Liver (tissue), 3 donors: Measurements from ENCODE around the gene MBNL3.

Source experiments
- HNF4A ChIP-seq, 2 donors: conservative IDR thresholded peaks; 2 replicates each; pipeline ENCODE4 v1.6.1; 2016; ENCODE audit warnings: antibody characterized with exemption in 2 of 2, mild to moderate bottlenecking in 2 of 2
- TAF1 ChIP-seq: conservative IDR thresholded peaks from 2 replicates; pipeline ENCODE4 v1.6.1; 2016; ENCODE audit warnings: antibody characterized with exemption, mild to moderate bottlenecking
- TF ChIP-seq, protein P1 (sequence below): fragments of 150-350 bp; IDR thresholded peaks from 2 replicates; pipeline ENCODE4 v1.5.1; 2017; ENCODE audit warnings: improper control_type of control experiment, low read depth, low read length; ENCODE audit not compliant: missing input control
- TF ChIP-seq, protein P2 (sequence below): IDR thresholded peaks from 2 replicates; pipeline ENCODE4 v1.6.1; 2016; ENCODE audit warnings: antibody characterized with exemption
- TF ChIP-seq, protein P3 (sequence below): IDR thresholded peaks from 2 replicates; pipeline ENCODE4 v1.6.1; 2016; ENCODE audit warnings: antibody characterized with exemption
- donor health status: healthy.
- donor health status: healthy.

DNA sequence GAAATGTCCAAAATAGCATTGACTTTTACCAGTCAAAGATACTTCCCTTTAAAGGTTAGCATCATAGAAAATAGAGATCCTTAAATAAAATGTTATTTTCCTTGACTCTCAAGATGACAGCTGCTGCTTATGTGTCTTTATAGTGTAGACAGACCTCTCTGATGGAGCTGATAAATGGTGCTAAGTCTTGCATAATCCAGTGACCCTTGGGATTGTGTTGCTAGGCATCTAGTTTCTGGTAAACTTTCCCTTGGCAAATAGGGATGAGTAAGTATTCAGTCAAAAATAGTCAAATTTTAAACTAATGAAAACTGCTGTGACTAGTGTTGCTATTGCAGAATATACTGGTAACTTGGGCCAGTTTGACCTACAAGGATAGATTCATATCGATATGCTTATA is 53.6 kb downstream of the MBNL3 start:
- TF ChIP-seq, protein P1, sequence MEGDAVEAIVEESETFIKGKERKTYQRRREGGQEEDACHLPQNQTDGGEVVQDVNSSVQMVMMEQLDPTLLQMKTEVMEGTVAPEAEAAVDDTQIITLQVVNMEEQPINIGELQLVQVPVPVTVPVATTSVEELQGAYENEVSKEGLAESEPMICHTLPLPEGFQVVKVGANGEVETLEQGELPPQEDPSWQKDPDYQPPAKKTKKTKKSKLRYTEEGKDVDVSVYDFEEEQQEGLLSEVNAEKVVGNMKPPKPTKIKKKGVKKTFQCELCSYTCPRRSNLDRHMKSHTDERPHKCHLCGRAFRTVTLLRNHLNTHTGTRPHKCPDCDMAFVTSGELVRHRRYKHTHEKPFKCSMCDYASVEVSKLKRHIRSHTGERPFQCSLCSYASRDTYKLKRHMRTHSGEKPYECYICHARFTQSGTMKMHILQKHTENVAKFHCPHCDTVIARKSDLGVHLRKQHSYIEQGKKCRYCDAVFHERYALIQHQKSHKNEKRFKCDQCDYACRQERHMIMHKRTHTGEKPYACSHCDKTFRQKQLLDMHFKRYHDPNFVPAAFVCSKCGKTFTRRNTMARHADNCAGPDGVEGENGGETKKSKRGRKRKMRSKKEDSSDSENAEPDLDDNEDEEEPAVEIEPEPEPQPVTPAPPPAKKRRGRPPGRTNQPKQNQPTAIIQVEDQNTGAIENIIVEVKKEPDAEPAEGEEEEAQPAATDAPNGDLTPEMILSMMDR, result no peak
- TF ChIP-seq TAF1, result no peak
- TF ChIP-seq HNF4A (conservative IDR thresholded peaks at IDR 0.05), result peak in 1 of 2 donors; percentile 21
- TF ChIP-seq, protein P2, sequence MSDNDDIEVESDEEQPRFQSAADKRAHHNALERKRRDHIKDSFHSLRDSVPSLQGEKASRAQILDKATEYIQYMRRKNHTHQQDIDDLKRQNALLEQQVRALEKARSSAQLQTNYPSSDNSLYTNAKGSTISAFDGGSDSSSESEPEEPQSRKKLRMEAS, result no peak
- TF ChIP-seq, protein P3, sequence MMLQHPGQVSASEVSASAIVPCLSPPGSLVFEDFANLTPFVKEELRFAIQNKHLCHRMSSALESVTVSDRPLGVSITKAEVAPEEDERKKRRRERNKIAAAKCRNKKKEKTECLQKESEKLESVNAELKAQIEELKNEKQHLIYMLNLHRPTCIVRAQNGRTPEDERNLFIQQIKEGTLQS, result no peak
